NCI-H226 (cell line): ENCODE measurements around the gene MUC22.
"Not testable (repeated sequence)": the region's sequence is repeated elsewhere in the genome, so short reads cannot be mapped to it uniquely, and the experiment has no call there.

Experiments used
- DNase-seq: peaks from one replicate; pipeline ENCODE4 v3.0.0-alpha.2; 2015

Gene MUC22

GRCh38 chr6:31000067-31000860, 10.0 kb upstream of the MUC22 start:
- not testable (repeated sequence) for DNase-seq

DNA sequence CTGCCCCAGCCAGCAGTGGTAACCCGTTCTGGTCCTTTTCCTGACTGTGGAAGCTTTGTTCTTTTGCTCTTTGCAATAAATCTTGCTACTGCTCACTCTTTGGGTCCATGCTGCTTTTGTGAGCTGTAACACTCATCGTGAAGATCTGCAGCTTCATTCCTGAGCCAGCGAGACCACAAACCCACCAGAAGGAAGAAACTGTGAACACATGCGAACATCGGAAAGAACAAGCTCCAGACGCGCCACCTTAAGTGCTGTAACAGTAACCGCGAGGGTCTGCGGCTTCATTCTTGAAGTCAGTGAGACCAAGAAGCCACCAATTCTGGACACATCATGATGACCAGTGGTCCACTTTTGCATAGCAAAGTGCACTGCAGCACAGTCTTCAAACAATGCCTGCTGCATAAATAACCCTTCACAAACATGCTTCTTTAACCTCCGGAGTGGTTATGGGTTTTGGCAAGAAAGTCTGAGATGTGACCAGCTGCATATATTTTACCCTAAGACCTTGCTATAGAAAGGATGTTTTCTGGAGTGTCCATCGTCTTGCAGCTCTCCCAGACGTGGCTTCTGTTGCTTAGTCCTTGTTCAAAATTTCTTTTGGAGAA, 8.9 kb upstream of the MUC22 start:
- DNase-seq, result no peak

- no peak for DNase-seq
Observed at GRCh38 chr6:31002471-31002870, 7.8 kb upstream of the MUC22 start.

DNA sequence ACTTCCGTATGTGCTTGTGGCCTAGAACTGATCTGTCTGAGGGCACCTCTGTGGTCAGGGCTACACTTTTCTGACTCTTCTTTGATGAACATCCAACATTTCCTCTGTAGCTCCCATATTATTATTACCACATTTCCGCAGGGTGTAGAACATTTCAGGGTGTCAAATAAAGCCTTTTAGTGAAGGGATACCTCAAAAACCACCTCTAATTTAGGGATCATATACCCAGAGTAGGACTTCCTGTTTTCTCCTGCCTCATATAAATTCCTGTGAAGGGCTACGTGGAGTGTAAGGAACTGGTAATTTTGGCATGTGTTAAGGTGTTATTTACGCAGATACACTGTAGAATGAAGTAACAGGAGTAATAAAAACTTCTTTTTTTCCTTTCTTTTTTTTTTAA, 5.5 kb upstream of the MUC22 start:
- DNase-seq, result no peak

- peak; percentile 35 for DNase-seq
Observed at GRCh38 chr6:31005249-31006020, 4.8 kb upstream of the MUC22 start.

- DNase-seq, result peak; percentile 87
Observed at GRCh38 chr6:31007694-31008093, 2.6 kb upstream of the MUC22 start.

DNA sequence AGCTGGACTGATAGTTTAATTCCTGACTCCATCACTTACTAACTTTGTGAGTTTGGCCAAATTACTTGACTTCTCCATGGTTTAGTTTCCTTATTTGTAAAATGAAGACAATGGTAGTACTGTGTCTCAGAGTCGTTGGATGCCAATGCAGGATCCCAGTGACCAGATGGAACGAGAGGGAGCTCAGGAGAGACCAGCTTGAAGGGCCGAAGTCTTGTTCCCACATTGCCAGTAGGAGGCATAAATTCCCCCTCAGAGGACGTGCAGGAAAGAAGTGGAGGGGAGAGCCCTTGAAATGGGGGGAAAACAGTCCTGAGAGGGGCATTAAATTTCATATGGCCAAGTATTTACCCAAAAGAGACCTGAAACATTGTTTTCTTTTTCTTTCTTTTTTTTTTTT, 2.1 kb upstream of the MUC22 start:
- no peak for DNase-seq

- DNase-seq, result no peak
Observed at GRCh38 chr6:31009731-31010130, 543 bp upstream of the MUC22 start.

DNA sequence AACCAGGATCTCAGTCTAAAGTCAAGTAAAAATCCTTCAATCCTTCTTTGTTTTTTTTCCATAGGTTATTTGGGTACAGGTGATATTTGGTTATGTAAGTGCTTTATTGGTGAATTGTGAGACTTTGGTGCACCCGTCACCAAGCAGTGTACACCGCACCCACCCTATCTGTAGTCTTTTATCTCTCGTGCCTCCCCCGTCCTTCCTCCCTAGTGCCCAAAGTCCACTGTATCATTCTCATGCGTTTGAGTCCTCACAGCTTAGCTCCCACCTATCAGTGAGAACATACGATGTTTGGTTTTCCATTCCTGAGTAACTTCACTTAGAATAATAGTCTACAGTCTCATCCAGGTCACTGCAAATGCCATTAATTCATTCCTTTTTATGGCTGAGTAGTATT, 879 bp downstream of the MUC22 start:
- DNase-seq, result no peak

GRCh38 chr6:31016659-31017299, 6.5 kb downstream of the MUC22 start:
- no peak for DNase-seq

GRCh38 chr6:31017436-31017835, 7.2 kb downstream of the MUC22 start:
- DNase-seq, result not testable (repeated sequence)

GRCh38 chr6:31020057-31020456, 9.8 kb downstream of the MUC22 start:
- DNase-seq, result no peak

DNA sequence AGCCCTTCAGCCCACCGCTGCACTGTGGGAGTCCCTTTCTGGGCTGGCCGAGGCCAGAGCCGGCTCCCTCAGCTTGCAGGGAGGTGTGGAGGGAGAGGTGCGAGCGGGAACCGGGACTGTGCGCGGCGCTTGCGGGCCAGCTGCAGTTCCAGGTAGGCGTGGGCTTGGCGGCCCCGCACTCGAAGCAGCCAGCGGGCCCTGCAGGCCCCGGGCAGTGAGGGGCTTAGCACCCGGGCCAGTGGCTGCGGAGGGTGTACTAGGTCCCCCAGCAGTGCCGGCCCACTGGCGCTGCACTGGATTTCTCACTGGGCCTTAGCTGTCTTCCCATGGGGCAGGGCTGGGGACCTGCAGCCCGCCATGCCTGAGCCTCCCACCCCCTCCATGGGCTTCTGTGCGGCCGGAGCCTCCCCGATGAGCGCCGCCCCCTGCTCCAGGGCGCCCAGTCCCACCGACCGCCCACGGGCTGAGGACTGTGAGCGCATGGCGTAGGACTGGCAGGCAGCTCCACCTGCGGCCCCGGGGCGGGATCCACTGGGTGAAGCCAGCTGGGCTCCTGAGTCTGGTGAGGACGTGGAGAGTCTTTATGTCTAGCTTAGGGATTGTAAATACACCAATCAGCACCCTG, 10.5 kb downstream of the MUC22 start:
- DNase-seq, result not testable (repeated sequence)

GRCh38 chr6:31021705-31022531, 11.6 kb downstream of the MUC22 start:
- not testable (repeated sequence) for DNase-seq

GRCh38 chr6:31025595-31025994, 15.3 kb downstream of the MUC22 start:
- DNase-seq, result no peak

- no peak for DNase-seq
Observed at GRCh38 chr6:31031095-31031494, 20.8 kb downstream of the MUC22 start.

DNA sequence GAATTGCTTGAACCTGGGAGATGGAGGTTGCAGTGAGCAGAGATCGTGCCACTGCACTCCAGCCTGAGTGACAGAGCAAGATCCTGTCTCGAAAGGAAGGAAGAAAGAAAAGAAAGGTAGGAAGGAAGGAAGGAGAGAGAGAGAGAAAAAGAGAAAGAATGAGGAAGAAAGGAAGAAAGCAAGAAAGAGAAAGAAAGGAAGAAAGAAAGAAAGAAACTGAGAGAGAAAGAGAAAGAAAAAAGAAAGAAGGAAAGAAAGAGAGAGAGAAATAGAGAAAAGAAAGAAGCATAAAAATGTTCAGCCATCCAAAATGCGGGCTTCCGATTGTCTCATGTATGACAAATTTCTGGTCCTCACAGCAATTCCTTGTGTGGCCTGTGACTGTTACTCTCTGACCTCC, 22.8 kb downstream of the MUC22 start:
- DNase-seq, result no peak

DNA sequence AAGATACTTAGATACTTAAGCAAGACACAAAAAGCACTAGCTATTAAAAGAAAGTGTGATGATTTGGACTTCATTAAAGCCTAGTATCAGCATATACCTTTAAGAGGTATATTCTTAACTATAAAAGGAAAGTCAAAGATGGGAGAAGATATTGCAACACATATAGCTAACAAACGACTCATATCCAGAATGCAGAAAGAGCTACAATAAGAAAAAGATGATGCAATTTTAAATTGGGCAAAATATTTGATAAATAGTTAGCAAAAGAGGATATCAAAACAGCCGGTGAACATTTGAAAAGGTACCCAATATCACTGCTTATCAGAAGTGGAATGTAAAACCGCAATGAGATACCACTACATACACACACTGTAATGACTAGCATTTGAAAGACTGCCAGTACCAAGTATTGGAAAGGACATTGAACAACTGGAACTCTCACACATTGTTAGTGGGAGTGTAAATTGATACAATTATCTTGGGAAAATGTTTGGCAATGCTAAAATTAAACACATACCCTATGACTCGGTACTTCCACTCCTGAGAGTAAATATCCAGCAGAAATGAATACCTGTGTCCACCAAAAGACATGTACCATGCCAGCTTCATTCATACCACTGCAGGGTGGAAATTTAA, 25.7 kb downstream of the MUC22 start:
- DNase-seq, result peak; percentile 51

DNA sequence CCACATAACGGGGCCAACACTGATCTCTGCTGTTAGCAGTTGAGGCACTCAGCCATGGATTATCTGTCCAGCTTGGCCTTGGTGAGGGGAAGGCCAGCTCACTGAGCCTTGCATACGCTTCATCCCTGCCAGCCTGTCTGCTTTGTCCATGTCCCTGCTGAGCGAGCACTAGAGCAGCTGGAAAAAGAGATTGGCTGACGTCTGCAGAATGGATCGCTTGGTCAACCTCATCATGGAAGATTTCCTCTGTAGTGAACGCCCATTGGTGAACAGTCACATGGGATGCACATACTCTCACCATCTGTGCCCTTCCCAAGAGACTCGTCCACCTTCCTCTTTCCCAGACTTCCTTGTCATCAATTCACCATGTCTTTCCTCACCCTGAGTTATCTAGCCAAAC, 26.9 kb downstream of the MUC22 start:
- no peak for DNase-seq

DNA sequence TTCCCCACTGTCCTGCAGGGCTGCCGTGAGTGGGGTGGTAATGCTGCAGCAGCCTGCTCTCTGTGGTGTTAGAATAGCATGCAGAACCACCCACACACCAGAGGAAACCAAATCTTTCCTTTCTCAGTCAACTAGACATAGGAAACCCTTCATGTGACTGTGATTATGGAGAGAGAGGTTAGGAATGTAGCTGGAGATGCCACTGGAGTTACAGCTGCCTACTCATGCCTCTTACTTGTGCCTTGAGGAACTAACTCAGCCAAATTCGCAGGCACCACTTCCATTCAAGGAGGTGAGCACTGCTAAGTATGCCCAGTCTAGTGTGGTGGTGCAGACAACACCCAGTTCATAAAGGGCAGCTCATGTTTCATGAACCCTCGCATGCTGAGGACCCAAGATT, 27.4 kb downstream of the MUC22 start:
- DNase-seq, result peak; percentile 62

GRCh38 chr6:31038559-31038958, 28.3 kb downstream of the MUC22 start:
- no peak for DNase-seq
